SK-N-SH (cell line): Measurements from ENCODE around the gene OR2V1. TPM values are rescaled to one million over a fixed set of nuclear protein-coding genes. Genes with fewer than 3 reads are reported as not detected.
"Not testable (repeated sequence)": the region's sequence is repeated elsewhere in the genome, so short reads cannot be mapped to it uniquely, and the experiment has no call there.

ENCODE experiments used
- CTCF ChIA-PET: fragments of 300-600, 350-600 bp; formaldehyde crosslinking; extraction: SDS; loops from one replicate; lab custom pipeline; 2021; lab: Yijun Ruan, JAX
- POLR2A ChIA-PET: fragments of 350-600 bp; sonication (Branson Sonifier 250); formaldehyde crosslinking; extraction: SDS; loops from one replicate; lab custom pipeline; 2020; ENCODE audit warnings: antibody characterized with exemption, inconsistent platforms; lab: Yijun Ruan, JAX
- DNase-seq: peaks from one replicate; pipeline ENCODE4 v3.0.0; 2012
- H2AFZ ChIP-seq: fragments of 200-600 bp; sonication (generic); 2 replicates; pipeline ENCODE4 v1.8.1; 2016; ENCODE audit warnings: antibody characterized with exemption, mild to moderate bottlenecking, low read depth
- H3F3A ChIP-seq: fragments of 200-600 bp; sonication (generic); replicated peaks from 2 replicates; pipeline ENCODE3; 2016; ENCODE audit warnings: antibody characterized with exemption, mild to moderate bottlenecking; ENCODE audit not compliant: insufficient read depth
- H3K27ac ChIP-seq, 2 experiments: fragments of 200-500 bp in 1 of 2; fragments of 200-600 bp in 1 of 2; sonication (Bioruptor generic) in 1 of 2; sonication (generic), shearing (Covaris generic) in 1 of 2; 2 replicates each; pipeline versions ENCODE4 v1.5.1 to v1.6.1; 2014 to 2016; ENCODE audit warnings: low read depth in 2 of 2, inconsistent platforms in 1 of 2, low read length in 1 of 2, mild to moderate bottlenecking in 1 of 2, mixed read lengths in 1 of 2
- H3K27me3 ChIP-seq: fragments of 200-600 bp; sonication (generic), shearing (Covaris generic); 2 replicates; pipeline ENCODE4 v1.6.1; 2016; ENCODE audit warnings: mixed run types; ENCODE audit not compliant: insufficient read depth
- H3K36me3 ChIP-seq, 2 experiments: fragments of 200-500 bp in 1 of 2; fragments of 200-600 bp in 1 of 2; sonication (Bioruptor generic) in 1 of 2; sonication (generic) in 1 of 2; replicated peaks in 1 of 2; 2 replicates each; pipeline versions ENCODE3 to v1.5.1; 2014 to 2016; ENCODE audit warnings: low read length in 1 of 2, mild to moderate bottlenecking in 1 of 2; ENCODE audit not compliant: insufficient read depth in 2 of 2, control insufficient read depth in 1 of 2
- H3K4me1 ChIP-seq, 2 experiments: fragments of 200-500 bp in 1 of 2; fragments of 200-600 bp in 1 of 2; sonication (Bioruptor generic) in 1 of 2; sonication (generic), shearing (Covaris generic) in 1 of 2; 2 replicates each; pipeline versions ENCODE4 v1.5.1 to v1.6.1; 2014 to 2016; ENCODE audit warnings: low read depth in 1 of 2, low read length in 1 of 2, mixed run types in 1 of 2; ENCODE audit not compliant: insufficient read depth in 2 of 2, control insufficient read depth in 1 of 2
- H3K4me2 ChIP-seq: fragments of 200-600 bp; sonication (generic), shearing (Covaris generic); 2 replicates; pipeline ENCODE4 v1.6.1; 2017; ENCODE audit warnings: mixed run types
- H3K4me3 ChIP-seq, 2 experiments: fragments of 200-500 bp in 1 of 2; fragments of 200-600 bp in 1 of 2; sonication (Bioruptor generic) in 1 of 2; sonication (generic), shearing (Covaris generic) in 1 of 2; 2 replicates each; pipeline versions ENCODE4 v1.5.1 to v1.8.1; 2014 to 2016; ENCODE audit warnings: low read depth in 2 of 2, inconsistent platforms in 1 of 2, low read length in 1 of 2, mild to moderate bottlenecking in 1 of 2, mixed read lengths in 1 of 2, moderate library complexity in 1 of 2
- H3K79me2 ChIP-seq: fragments of 200-600 bp; sonication (generic); 2 replicates; pipeline ENCODE4 v1.8.1; 2017; ENCODE audit warnings: mild to moderate bottlenecking; ENCODE audit not compliant: insufficient read depth
- H3K9ac ChIP-seq: fragments of 200-600 bp; sonication (generic); 2 replicates; pipeline ENCODE4 v1.6.1; 2017; ENCODE audit warnings: mixed run types
- H3K9me2 ChIP-seq: fragments of 200-600 bp; sonication (generic); 2 replicates; pipeline ENCODE4 v1.6.1; 2017; ENCODE audit warnings: mixed run types
- H3K9me3 ChIP-seq: fragments of 200-600 bp; sonication (generic); 2 replicates; pipeline ENCODE4 v1.6.1; 2017; ENCODE audit warnings: mixed run types, mild to moderate bottlenecking, moderate library complexity
- H4K20me1 ChIP-seq: fragments of 200-600 bp; sonication (generic); 2 replicates; pipeline ENCODE4 v1.6.1; 2017; ENCODE audit warnings: mild to moderate bottlenecking, mixed run types; ENCODE audit not compliant: insufficient read depth
- CHD2 ChIP-seq: fragments of 150-350 bp; IDR thresholded peaks from 2 replicates; pipeline ENCODE4 v1.6.1; 2018; ENCODE audit warnings: low read length; ENCODE audit not compliant: partially characterized antibody
- ELF1 ChIP-seq: IDR thresholded peaks from 2 replicates; pipeline ENCODE4 v1.4.0; 2012
- MAX ChIP-seq: IDR thresholded peaks from 2 replicates; pipeline ENCODE4 v1.4.0; 2012; ENCODE audit warnings: low read depth
- POLR2AphosphoS5 ChIP-seq: IDR thresholded peaks from 2 replicates; pipeline ENCODE4 v1.6.1; 2012; ENCODE audit warnings: low read depth, low read length
- RCOR1 ChIP-seq: fragments of 150-350 bp; IDR thresholded peaks from 2 replicates; pipeline ENCODE4 v1.6.1; 2017; ENCODE audit warnings: antibody characterized with exemption, low read length
- REST ChIP-seq: IDR thresholded peaks from 2 replicates; pipeline ENCODE4 v1.6.1; 2012; ENCODE audit warnings: mild to moderate bottlenecking, low read depth, low read length, moderate library complexity
- USF1 ChIP-seq: IDR thresholded peaks from 2 replicates; pipeline ENCODE4 v1.4.0; 2012; ENCODE audit warnings: low read depth, borderline replicate concordance
- USF2 ChIP-seq: fragments of 150-350 bp; IDR thresholded peaks from 2 replicates; pipeline ENCODE4 v1.6.1; 2017; ENCODE audit warnings: antibody characterized with exemption, low read length, low read depth, borderline replicate concordance
- YY1 ChIP-seq: IDR thresholded peaks from 2 replicates; pipeline ENCODE4 v1.4.0; 2012; ENCODE audit warnings: low read depth, mild to moderate bottlenecking
- WGBS: methylation state at CpG from one replicate; pipeline ENCODE4 v1.1.6; 2017; ENCODE audit warnings: low lambda C conversion rate; 5-methylcytosine and 5-hydroxymethylcytosine counted together
- polyA plus RNA-seq, 3 experiments: library from polyadenylated mRNA; depleted of rRNA; stranded (reverse); fragments of >200 nt; gene quantifications; 2 replicates each; pipeline ENCODE4 v1.2.3, GENCODE V29; 2012

OR2V1 gene
- polyA plus RNA-seq, 1 of the 3 experiments (the other 2 are of a cell fraction) = not detected

- TF ChIP-seq MAX = no peak
- no peak for TF ChIP-seq RCOR1
Measured at GRCh38 chr5:181161534-181162175, 30.7 kb upstream of the OR2V1 start (continued).

- TF ChIP-seq CHD2 (peak; percentile 36), MAX (peak; percentile 95), POLR2AphosphoS5 (0 out of 2 replicates have a peak, but pooled peaks have one; percentile 13)
- ChIA-PET CTCF (interaction anchor here (0.6 to 2.7 kb wide), 5 partner anchors 12 to 292 kb away, joined by 3 to 9 read pairs (median 4); partner anchors contain the start of gene OR2V2), POLR2A (interaction anchor here (1.2 kb wide), 1 partner anchor 79 kb away, joined by 3 read pairs; no protein-coding TSS in a partner anchor)
- WGBS = 8% methylated on average over 17 of the region's 48 CpGs
- DNase-seq = peak; percentile 89
- H3F3A ChIP-seq = peaks cover 14% of the 10 kb centered on the region
- not testable (repeated sequence) for H3K36me3 ChIP-seq, H3K9me2 ChIP-seq, H3K79me2 ChIP-seq, H3K9ac ChIP-seq, H4K20me1 ChIP-seq, H3K9me3 ChIP-seq
- peaks cover 0 to 18% of the 10 kb centered on the region in 2 experiments; a peak in 1 of 4 replicates for H3K4me1 ChIP-seq
- peak overlapping the region; percentile 70; the same call in 1 of the 2 replicates for H2AFZ ChIP-seq
- H3K27me3 ChIP-seq = peaks cover 28% of the 10 kb centered on the region
- H3K27ac ChIP-seq = peak overlapping the region; percentile 61 to 75
- H3K4me2 ChIP-seq = peak overlapping the region; percentile 43
- peak overlapping the region in 1 of 2 experiments; percentile 34; a peak in 2 of 4 replicates for H3K4me3 ChIP-seq
Measured at GRCh38 chr5:181160755-181161533, 30.0 kb upstream of the OR2V1 start.

GRCh38 chr5:181160152-181160754, 29.3 kb upstream of the OR2V1 start:
- Histone ChIP-seq H3K27me3 (peaks cover 35% of the 10 kb centered on the region), H3K79me2 (no peaks in the 10 kb centered on the region), H3K4me3 (peak overlapping the region in 1 of 2 experiments; percentile 45; a peak in 2 of 4 replicates), H3K9me2 (no peaks in the 10 kb centered on the region), H3K4me1 (peaks cover 0 to 18% of the 10 kb centered on the region in 2 experiments; a peak in 1 of 4 replicates), H2AFZ (peak overlapping the region; percentile 94), H3K36me3 (no peaks in the 10 kb centered on the region), H3F3A (peaks cover 14% of the 10 kb centered on the region), H3K27ac (peak overlapping the region; percentile 82 to 86), H3K4me2 (peak overlapping the region; percentile 73), H3K9me3 (no peaks in the 10 kb centered on the region), H3K9ac (no peak overlapping the region; the same call in 1 of the 2 replicates), H4K20me1 (no peaks in the 10 kb centered on the region)
- POLR2A ChIA-PET = no interaction called here
- DNase-seq = peak; percentile 86
- WGBS = 62% methylated on average over 10 of the region's 21 CpGs
- TF ChIP-seq ELF1 = no peak
- TF ChIP-seq USF2 = no peak
- TF ChIP-seq USF1 = no peak
- no peak for TF ChIP-seq REST
- TF ChIP-seq YY1 = no peak
- no peak for TF ChIP-seq MAX
- CTCF ChIA-PET = interaction anchor here (0.6 to 2.7 kb wide), 7 partner anchors 12 to 291 kb away, joined by 3 to 9 read pairs (median 4); partner anchors contain the start of gene OR2V2
